ENCODE data around the gene ULK1.

GRCh38 chr12:131900397-131900796, 6.0 kb downstream of the ULK1 start:
- TF ChIP-seq, protein P1, sequence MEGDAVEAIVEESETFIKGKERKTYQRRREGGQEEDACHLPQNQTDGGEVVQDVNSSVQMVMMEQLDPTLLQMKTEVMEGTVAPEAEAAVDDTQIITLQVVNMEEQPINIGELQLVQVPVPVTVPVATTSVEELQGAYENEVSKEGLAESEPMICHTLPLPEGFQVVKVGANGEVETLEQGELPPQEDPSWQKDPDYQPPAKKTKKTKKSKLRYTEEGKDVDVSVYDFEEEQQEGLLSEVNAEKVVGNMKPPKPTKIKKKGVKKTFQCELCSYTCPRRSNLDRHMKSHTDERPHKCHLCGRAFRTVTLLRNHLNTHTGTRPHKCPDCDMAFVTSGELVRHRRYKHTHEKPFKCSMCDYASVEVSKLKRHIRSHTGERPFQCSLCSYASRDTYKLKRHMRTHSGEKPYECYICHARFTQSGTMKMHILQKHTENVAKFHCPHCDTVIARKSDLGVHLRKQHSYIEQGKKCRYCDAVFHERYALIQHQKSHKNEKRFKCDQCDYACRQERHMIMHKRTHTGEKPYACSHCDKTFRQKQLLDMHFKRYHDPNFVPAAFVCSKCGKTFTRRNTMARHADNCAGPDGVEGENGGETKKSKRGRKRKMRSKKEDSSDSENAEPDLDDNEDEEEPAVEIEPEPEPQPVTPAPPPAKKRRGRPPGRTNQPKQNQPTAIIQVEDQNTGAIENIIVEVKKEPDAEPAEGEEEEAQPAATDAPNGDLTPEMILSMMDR (IDR thresholded peaks at IDR 0.05), result no peak
- TF ChIP-seq POLR2AphosphoS5 (IDR thresholded peaks at IDR 0.05; ENCODE audit: insufficient read depth in 1 of 2, low read depth in 1 of 2) (no peak), POLR2A (IDR thresholded peaks at IDR 0.05) (no peak)
